ENCODE measurements around the gene HS3ST1.
"Not testable (repeated sequence)": the region's sequence is repeated elsewhere in the genome, so short reads cannot be mapped to it uniquely, and the experiment has no call there.

Gene HS3ST1

DNA sequence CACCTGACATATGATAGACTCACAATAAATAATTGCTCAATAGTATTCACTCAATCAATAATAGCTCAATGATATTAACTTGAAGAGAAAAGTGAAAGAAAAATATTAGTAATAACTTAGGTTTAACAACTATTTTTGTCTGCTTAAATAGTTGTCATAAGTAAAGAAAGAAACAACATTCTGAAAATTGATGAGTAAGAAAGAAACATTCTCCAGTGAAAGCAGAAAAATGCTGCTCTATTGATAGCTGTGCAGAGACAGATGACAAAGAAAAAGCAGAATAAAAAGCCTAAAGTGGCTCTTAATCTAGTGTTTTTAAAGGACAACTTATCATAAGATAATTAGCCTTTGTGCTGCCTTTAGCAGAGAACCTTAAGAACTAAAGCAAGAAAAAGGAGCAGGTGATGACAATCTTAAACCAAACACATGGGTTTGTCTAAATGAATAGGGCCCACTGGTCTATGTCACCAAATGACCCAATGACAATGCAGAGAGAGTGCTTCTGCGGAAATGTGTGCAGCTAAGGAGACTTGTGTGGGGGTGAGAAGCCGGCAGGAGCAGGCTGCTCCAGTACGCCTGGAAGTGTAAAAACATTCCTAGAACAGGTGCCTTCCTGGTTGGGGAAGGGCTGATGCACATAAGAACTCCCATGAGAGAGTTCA, 13.2 kb downstream of the HS3ST1 start:
- no peak for TF ChIP-seq JUND (IDR thresholded peaks at IDR 0.05; ENCODE audit: low read depth)
- no peak for DNase-seq (ENCODE audit: low read depth in 1 of 2, low spot score in 1 of 2)
- in situ Hi-C loops (cut with HindIII; ENCODE audit: low pct_unique_long_range_greater_than_20kb, low sequenced_read_pairs), result no loop called here

DNA sequence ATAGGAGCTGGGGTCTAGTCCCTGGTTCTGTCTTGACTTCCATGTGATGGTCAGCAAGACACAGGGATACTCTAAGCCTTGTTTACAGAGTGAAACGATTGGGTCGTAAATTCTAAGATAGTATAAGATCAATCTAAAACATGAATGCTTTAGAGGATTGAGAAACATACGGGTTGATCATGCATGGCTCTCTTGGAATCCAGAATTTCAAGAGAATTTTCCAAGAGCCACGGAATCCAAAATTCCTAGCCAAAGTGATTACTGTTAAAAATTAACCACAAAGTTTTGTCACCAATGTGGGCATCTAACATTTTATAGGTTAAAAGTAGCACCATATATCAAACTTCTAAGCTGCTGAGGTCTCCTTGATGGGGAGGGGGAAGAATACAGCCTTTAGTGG, 16.5 kb downstream of the HS3ST1 start:
- no peak for DNase-seq (ENCODE audit: low read depth in 1 of 2, low spot score in 1 of 2)
- TF ChIP-seq JUND (IDR thresholded peaks at IDR 0.05; ENCODE audit: low read depth), result no peak
- in situ Hi-C loops (cut with HindIII; ENCODE audit: low pct_unique_long_range_greater_than_20kb, low sequenced_read_pairs), result no loop called here

DNA sequence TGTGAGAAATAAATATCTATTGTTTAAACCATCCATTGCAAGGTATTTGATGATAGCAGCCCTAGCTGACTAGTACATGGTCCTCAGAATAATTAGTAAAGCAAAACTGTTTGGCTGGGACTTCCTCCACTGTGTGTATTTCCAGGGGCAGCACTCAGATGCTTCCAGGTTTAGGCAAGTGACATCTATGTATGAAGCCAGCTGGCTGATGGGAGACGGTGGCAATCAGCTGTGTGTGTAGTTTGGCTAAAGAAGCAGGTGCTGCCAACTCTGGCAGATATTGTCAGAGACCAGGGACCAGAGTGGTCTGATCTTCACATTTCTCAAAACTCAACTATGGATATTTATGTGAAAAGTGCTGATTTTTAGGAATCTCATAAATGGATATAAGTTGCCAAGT, 19.1 kb downstream of the HS3ST1 start:
- no peak for TF ChIP-seq JUND (IDR thresholded peaks at IDR 0.05; ENCODE audit: low read depth)
- in situ Hi-C loops (cut with HindIII; ENCODE audit: low pct_unique_long_range_greater_than_20kb, low sequenced_read_pairs), result no loop called here
- DNase-seq (ENCODE audit: low read depth in 1 of 2, low spot score in 1 of 2), result no peak

DNA sequence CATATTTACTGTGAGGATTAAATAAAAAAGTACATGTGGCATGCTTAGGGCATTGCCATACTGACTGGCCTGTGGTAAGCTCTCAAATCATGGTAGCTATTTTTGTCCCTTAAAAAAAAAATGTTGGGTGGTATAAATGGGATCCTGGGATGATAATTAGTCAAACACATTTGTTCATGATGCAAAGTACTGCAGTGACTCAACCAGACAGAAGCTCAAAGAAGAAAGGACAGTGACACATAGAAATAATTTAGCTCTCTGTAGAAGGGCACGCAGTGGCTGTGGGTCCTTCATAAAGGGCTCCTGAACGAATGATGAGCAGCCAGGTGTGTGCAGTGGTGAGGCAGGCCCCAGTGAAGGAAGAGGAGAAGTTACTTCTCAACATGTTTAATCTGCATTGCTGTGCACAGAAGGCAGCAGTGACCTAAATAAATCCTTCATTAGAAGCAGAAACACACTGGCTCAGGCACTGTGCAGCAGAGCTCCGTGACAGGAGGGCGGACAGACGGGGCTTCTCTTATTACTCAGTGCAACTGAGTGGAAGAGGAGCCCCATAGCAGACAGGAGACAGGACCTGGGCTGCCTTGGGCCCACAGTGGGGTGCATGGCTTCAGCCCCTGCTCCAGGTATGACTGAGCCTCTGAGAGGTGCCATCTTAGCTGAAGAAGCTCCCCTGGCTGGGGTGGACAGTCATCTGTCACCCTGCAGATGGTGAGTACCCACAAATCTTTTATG, 20.3 kb downstream of the HS3ST1 start:
- in situ Hi-C loops (cut with HindIII; ENCODE audit: low pct_unique_long_range_greater_than_20kb, low sequenced_read_pairs), result no loop called here
- no peak for DNase-seq (ENCODE audit: low read depth in 1 of 2, low spot score in 1 of 2)
- no peak for TF ChIP-seq JUND (IDR thresholded peaks at IDR 0.05; ENCODE audit: low read depth)

DNA sequence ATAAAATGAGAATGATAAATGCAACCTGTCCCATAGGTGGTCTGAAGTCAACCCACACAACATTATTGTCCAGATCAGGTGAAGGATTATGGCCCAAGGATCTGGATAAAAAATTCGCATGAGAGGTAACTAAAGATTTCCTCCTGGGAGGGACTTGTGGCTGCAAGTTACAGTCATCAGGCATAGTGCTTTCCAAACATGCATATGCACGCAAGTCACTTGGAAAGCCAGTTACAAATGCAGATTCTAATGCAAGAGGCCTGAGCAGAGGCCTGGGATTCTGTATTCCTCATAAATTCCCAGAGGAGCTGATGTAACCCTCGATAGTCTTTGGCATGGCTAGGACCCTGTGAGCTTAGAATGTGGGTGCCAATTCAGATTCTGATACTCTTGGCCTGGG, 21.1 kb downstream of the HS3ST1 start:
- no peak for DNase-seq (ENCODE audit: low read depth in 1 of 2, low spot score in 1 of 2)
- TF ChIP-seq JUND (IDR thresholded peaks at IDR 0.05; ENCODE audit: low read depth), result no peak
- in situ Hi-C loops (cut with HindIII; ENCODE audit: low pct_unique_long_range_greater_than_20kb, low sequenced_read_pairs), result no loop called here

DNA sequence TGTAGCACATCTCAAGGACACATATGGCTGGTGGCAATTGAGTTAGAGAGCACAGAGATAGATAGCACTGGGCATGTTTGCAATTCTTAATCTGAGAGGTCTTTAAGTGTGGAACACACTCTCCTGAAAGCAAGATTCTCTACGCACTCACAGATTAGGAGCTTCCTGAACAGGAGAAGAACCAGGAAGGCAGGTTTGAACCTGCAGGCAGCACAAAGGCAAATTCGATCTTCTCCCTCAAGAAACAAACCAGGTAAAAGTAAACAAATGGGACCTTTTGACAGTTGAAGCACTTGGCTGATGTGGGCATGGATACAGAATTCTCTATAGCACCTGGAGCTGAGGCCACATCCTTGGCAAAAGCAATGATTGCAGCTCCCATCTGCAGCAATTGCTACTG, 24.3 kb downstream of the HS3ST1 start:
- TF ChIP-seq JUND (IDR thresholded peaks at IDR 0.05; ENCODE audit: low read depth), result no peak
- DNase-seq (ENCODE audit: low read depth in 1 of 2, low spot score in 1 of 2), result no peak
- in situ Hi-C loops (cut with HindIII; ENCODE audit: low pct_unique_long_range_greater_than_20kb, low sequenced_read_pairs), result no loop called here

DNA sequence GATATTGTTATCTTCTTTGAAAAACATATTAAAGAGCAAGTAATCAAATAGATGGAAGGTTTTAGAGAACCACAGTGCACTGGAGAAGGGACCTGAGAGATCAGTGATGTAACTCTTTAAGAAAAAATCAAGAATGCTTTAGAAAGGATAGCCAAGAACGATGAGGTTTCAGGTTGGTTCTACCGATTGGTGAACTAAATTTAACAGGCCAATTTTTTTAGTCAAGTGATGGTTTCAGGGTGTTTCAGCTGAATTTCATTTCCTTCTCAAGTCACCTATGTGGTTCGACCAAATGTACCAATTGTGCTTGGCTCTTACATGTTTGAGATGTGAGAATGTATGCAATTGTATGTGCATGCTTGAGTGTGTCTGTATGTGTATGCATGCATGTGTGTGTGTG, 26.5 kb downstream of the HS3ST1 start:
- TF ChIP-seq JUND (IDR thresholded peaks at IDR 0.05; ENCODE audit: low read depth), result no peak
- in situ Hi-C loops (cut with HindIII; ENCODE audit: low pct_unique_long_range_greater_than_20kb, low sequenced_read_pairs), result no loop called here
- DNase-seq (ENCODE audit: low read depth in 1 of 2, low spot score in 1 of 2), result no peak

DNA sequence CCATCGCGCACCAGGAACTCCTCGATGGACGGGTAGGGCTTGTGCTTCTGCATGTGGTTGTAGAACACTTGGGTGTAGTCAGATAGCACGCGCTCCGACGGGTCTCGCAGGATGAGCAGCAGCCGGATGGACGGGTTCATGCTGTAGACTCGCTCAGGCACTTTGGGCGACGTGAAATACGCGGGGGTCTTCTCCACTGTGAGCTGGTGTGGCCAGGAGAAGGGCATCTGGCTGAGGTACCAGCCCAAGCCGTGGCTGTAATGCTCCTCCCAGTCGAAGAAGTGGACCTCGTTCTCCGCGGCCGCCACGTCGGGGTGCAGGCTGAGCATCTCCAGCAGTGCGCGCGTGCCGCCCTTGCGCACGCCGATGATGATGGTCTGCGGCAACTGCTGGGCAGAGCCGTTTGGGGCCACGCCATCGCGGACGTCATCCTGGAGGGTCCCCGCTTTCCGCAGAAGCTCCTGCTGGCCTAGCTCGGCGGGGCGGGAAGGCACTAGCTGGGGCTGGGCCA, 29.2 kb downstream of the HS3ST1 start:
- no peak for TF ChIP-seq JUND (IDR thresholded peaks at IDR 0.05; ENCODE audit: low read depth)
- no peak for DNase-seq (ENCODE audit: low read depth in 1 of 2, low spot score in 1 of 2)
- in situ Hi-C loops (cut with HindIII; ENCODE audit: low pct_unique_long_range_greater_than_20kb, low sequenced_read_pairs), result no loop called here

DNA sequence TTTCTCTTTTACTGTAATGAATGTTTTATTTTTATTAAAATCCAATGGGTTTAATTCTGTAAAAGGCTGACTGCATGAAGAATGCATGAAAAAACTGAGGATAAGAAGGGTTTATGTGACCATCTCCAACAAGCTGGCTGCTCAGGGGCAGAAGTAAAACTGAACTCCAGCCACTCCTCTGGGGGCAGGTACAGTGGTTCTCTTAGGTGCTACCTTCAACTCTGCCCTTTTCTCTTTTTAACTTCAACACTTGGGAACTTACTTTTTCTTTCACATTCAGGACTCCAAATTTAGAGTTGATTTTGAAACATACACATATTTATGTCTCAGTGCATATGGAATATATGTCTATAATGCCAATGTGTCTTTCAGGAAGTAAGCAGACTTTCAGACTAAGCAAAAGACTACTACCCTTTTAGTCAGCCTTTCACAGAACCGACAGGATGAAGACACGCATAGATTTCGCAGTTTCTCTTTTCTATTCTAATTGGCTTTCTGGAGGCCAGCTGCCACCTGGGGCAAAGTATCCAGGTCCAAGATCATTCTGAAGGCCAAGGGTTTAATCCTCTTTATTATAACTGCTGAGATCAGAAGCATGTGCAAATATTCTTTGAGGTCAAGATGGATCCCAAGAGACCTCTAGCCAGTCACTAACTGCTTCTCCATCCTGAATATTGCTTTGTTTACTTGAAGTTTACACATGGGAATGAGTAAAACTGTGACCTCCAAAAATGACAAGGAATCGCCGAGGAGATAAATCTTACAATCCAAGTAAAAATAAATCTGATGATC, 30.7 kb downstream of the HS3ST1 start:
- no peak for DNase-seq (ENCODE audit: low read depth in 1 of 2, low spot score in 1 of 2)
- in situ Hi-C loops (cut with HindIII; ENCODE audit: low pct_unique_long_range_greater_than_20kb, low sequenced_read_pairs), result no loop called here
- TF ChIP-seq JUND (IDR thresholded peaks at IDR 0.05; ENCODE audit: low read depth), result no peak

DNA sequence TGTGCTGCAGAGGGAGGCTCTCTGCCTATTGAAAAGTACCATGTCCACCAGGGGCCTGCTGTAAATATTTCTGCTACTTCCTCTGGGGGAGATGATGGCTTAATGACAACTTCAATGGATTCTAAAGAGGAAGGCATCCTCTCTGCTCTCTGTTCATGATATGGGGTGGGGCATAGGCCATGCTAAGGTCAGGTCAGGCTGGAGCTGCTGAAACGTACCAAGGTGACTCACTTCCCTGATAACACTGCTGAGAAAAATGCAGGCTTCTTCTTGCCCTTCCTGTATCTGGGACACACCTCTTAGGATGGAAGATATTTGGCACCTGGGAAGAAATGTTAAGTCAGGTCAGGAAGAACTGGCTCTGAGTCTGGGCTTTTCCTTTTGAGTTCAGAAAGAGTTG, 31.5 kb downstream of the HS3ST1 start:
- in situ Hi-C loops (cut with HindIII; ENCODE audit: low pct_unique_long_range_greater_than_20kb, low sequenced_read_pairs), result no loop called here
- TF ChIP-seq JUND (IDR thresholded peaks at IDR 0.05; ENCODE audit: low read depth), result no peak
- no peak for DNase-seq (ENCODE audit: low read depth in 1 of 2, low spot score in 1 of 2)

DNA sequence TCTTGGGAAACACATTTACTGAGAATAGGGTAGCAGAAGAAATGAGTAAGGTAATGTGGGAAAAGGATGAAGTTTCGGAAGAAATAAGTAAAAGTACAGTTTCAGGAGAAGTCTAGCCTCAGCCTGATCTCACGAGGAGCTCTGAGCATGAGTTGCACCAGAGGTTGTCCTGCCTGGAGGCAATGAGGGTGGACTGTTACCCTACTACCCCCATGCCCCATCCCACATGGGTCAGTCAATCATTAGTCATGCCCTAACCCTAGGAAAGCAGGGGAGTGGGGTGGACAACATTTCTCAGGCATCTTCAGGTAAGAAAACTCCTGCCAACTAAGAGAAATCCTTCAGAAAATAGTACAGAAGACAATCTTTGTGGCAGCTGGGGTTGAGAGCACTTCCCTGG, 35.1 kb downstream of the HS3ST1 start:
- DNase-seq (ENCODE audit: low read depth in 1 of 2, low spot score in 1 of 2), result no peak
- in situ Hi-C loops (cut with HindIII; ENCODE audit: low pct_unique_long_range_greater_than_20kb, low sequenced_read_pairs), result no loop called here
- TF ChIP-seq JUND (IDR thresholded peaks at IDR 0.05; ENCODE audit: low read depth), result no peak

DNA sequence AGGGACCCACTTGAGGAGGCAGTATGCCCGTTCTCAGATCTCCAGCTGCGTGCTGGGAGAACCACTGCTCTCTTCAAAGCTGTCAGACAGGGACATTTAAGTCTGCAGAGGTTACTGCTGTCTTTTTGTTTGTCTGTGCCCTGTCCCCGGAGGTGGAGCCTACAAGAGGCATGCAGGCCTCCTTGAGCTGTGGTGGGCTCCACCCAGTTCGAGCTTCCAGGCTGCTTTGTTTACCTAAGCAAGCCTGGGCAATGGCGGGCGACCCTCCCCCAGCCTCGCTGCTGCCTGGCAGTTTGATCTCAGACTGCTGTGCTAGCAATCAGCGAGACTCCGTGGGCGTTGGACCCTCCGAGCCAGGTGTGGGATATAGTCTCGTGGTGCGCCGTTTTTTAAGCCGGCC, 44.6 kb downstream of the HS3ST1 start:
- in situ Hi-C loops (cut with HindIII; ENCODE audit: low pct_unique_long_range_greater_than_20kb, low sequenced_read_pairs); DNase-seq (ENCODE audit: low read depth in 1 of 2, low spot score in 1 of 2): not testable (repeated sequence)

DNA sequence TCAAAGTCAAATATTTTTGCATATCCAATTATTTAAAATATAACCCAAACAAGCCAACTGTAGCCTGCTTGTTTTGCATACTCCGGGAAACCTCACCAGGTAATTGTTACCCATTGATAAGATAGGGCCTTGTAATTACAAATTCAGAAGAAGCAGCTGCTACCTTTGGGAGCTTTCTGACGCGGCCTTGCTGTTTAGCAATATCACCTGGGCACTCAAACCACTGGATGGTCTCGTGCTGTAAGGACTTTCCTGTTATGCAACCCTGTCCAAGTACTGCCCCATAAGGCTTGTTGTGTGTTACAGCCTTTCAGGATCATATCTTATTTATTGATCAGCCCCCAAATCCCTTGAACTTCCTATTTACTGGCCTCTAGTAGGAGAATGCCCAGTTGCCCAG, 52.1 kb downstream of the HS3ST1 start:
- in situ Hi-C loops (cut with HindIII; ENCODE audit: low pct_unique_long_range_greater_than_20kb, low sequenced_read_pairs), result no loop called here
- no peak for TF ChIP-seq JUND (IDR thresholded peaks at IDR 0.05; ENCODE audit: low read depth)
- no peak for DNase-seq (ENCODE audit: low read depth in 1 of 2, low spot score in 1 of 2)

All from T47D (cell line).